BLaER1 (cell line): ENCODE results near the gene HSPA4L.

Experiments
- H3K27ac ChIP-seq: shearing (Covaris generic); formaldehyde crosslinking; 2 replicates; pipeline ENCODE4 v1.8.1; 2022
- H3K27me3 ChIP-seq: shearing (Covaris generic); formaldehyde crosslinking; 2 replicates; pipeline ENCODE4 v1.8.1; 2022
- H3K36me3 ChIP-seq: shearing (Covaris generic); formaldehyde crosslinking; 2 replicates; pipeline ENCODE4 v1.8.1; 2022
- H3K4me1 ChIP-seq: shearing (Covaris generic); formaldehyde crosslinking; 2 replicates; pipeline ENCODE4 v1.8.1; 2022
- H3K4me2 ChIP-seq: shearing (Covaris generic); formaldehyde crosslinking; 2 replicates; pipeline ENCODE4 v1.8.1; 2022
- H3K4me3 ChIP-seq: shearing (Covaris generic); formaldehyde crosslinking; 2 replicates; pipeline ENCODE4 v1.8.1; 2022
- H3K9ac ChIP-seq: shearing (Covaris generic); formaldehyde crosslinking; 2 replicates; pipeline ENCODE4 v1.8.1; 2022
- H3K9me3 ChIP-seq: shearing (Covaris generic); formaldehyde crosslinking; 2 replicates; pipeline ENCODE4 v1.8.1; 2022
- H4K20me1 ChIP-seq: shearing (Covaris generic); formaldehyde crosslinking; 2 replicates; pipeline ENCODE4 v1.8.1; 2022
- Cebpa-rat ChIP-seq: shearing (Covaris generic); IDR thresholded peaks from 2 replicates; pipeline ENCODE4 v1.8.1; 2022

HSPA4L gene

GRCh38 chr4:127771535-127772275, 10.4 kb upstream of the HSPA4L start:
- no peaks in the 10 kb centered on the region for H3K4me1 ChIP-seq
- no peak overlapping the region for H3K9ac ChIP-seq
- H3K27me3 ChIP-seq: no peaks in the 10 kb centered on the region
- no peaks in the 10 kb centered on the region for H3K36me3 ChIP-seq
- H3K27ac ChIP-seq: no peak overlapping the region
- no peaks in the 10 kb centered on the region for H4K20me1 ChIP-seq
- no peak for TF ChIP-seq Cebpa-rat
- no peaks in the 10 kb centered on the region for H3K9me3 ChIP-seq
- H3K4me2 ChIP-seq: no peak overlapping the region
- no peak overlapping the region for H3K4me3 ChIP-seq

GRCh38 chr4:127772769-127773671, 9.1 kb upstream of the HSPA4L start:
- no peaks in the 10 kb centered on the region for H3K36me3 ChIP-seq
- no peaks in the 10 kb centered on the region for H4K20me1 ChIP-seq
- H3K4me2 ChIP-seq: no peak overlapping the region
- H3K27me3 ChIP-seq: no peaks in the 10 kb centered on the region
- no peaks in the 10 kb centered on the region for H3K4me1 ChIP-seq
- TF ChIP-seq Cebpa-rat: no peak
- no peak overlapping the region for H3K27ac ChIP-seq
- H3K9me3 ChIP-seq: no peaks in the 10 kb centered on the region
- no peak overlapping the region for H3K4me3 ChIP-seq
- no peak overlapping the region for H3K9ac ChIP-seq

- Histone ChIP-seq H3K36me3 (no peaks in the 10 kb centered on the region), H3K27ac (no peak overlapping the region), H3K4me3 (no peak overlapping the region), H3K27me3 (peaks cover 4% of the 10 kb centered on the region; the same call in 1 of the 2 replicates), H3K4me2 (no peak overlapping the region), H4K20me1 (no peaks in the 10 kb centered on the region), H3K9me3 (no peaks in the 10 kb centered on the region), H3K4me1 (no peaks in the 10 kb centered on the region), H3K9ac (no peak overlapping the region)
- TF ChIP-seq Cebpa-rat: no peak
Measured at GRCh38 chr4:127775843-127776242, 6.3 kb upstream of the HSPA4L start.

GRCh38 chr4:127776620-127777019, 5.5 kb upstream of the HSPA4L start:
- H3K4me1 ChIP-seq: no peaks in the 10 kb centered on the region
- no peak for TF ChIP-seq Cebpa-rat
- no peak overlapping the region for H3K4me2 ChIP-seq
- peaks cover 4% of the 10 kb centered on the region; the same call in 1 of the 2 replicates for H3K9me3 ChIP-seq
- H3K36me3 ChIP-seq: no peaks in the 10 kb centered on the region
- no peak overlapping the region for H3K4me3 ChIP-seq
- no peak overlapping the region for H3K9ac ChIP-seq
- no peak overlapping the region for H3K27ac ChIP-seq
- peaks cover 12% of the 10 kb centered on the region for H3K27me3 ChIP-seq
- no peaks in the 10 kb centered on the region for H4K20me1 ChIP-seq

- Histone ChIP-seq H3K4me2 (no peak overlapping the region), H3K9ac (no peak overlapping the region)
Measured at GRCh38 chr4:127777487-127777886, 4.6 kb upstream of the HSPA4L start.

GRCh38 chr4:127778102-127778501, 4.0 kb upstream of the HSPA4L start:
- no peaks in the 10 kb centered on the region for H4K20me1 ChIP-seq
- peaks cover 25% of the 10 kb centered on the region for H3K27me3 ChIP-seq
- TF ChIP-seq Cebpa-rat: no peak
- no peak overlapping the region for H3K4me3 ChIP-seq
- peaks cover 13% of the 10 kb centered on the region; the same call in 1 of the 2 replicates for H3K9me3 ChIP-seq
- no peak overlapping the region for H3K27ac ChIP-seq
- H3K4me2 ChIP-seq: no peak overlapping the region
- H3K4me1 ChIP-seq: no peaks in the 10 kb centered on the region
- H3K9ac ChIP-seq: no peak overlapping the region
- no peaks in the 10 kb centered on the region for H3K36me3 ChIP-seq

More at GRCh38 chr4:127777487-127777886, 4.6 kb upstream of the HSPA4L start:
- H3K27me3 ChIP-seq: peaks cover 19% of the 10 kb centered on the region
- H4K20me1 ChIP-seq: no peaks in the 10 kb centered on the region
- no peak for TF ChIP-seq Cebpa-rat
- H3K36me3 ChIP-seq: no peaks in the 10 kb centered on the region
- H3K27ac ChIP-seq: no peak overlapping the region
- H3K4me3 ChIP-seq: no peak overlapping the region
- no peaks in the 10 kb centered on the region for H3K4me1 ChIP-seq
- H3K9me3 ChIP-seq: peaks cover 12% of the 10 kb centered on the region; the same call in 1 of the 2 replicates

GRCh38 chr4:127780598-127780997, 1.5 kb upstream of the HSPA4L start:
- Histone ChIP-seq H3K27ac (no peak overlapping the region), H4K20me1 (no peaks in the 10 kb centered on the region), H3K4me1 (no peaks in the 10 kb centered on the region), H3K27me3 (peaks cover 29% of the 10 kb centered on the region), H3K9me3 (peaks cover 13% of the 10 kb centered on the region; the same call in 1 of the 2 replicates), H3K9ac (no peak overlapping the region), H3K36me3 (no peaks in the 10 kb centered on the region), H3K4me2 (no peak overlapping the region), H3K4me3 (no peak overlapping the region)
- no peak for TF ChIP-seq Cebpa-rat

- peak overlapping the region; percentile 44; the same call in 1 of the 2 replicates for H3K27ac ChIP-seq
- no peaks in the 10 kb centered on the region for H3K36me3 ChIP-seq
- peak overlapping the region; percentile 73 for H3K4me2 ChIP-seq
- no peaks in the 10 kb centered on the region for H4K20me1 ChIP-seq
- peak overlapping the region; percentile 43; the same call in 1 of the 2 replicates for H3K9ac ChIP-seq
- H3K4me1 ChIP-seq: no peaks in the 10 kb centered on the region
- peaks cover 13% of the 10 kb centered on the region; the same call in 1 of the 2 replicates for H3K9me3 ChIP-seq
- H3K4me3 ChIP-seq: peak overlapping the region; percentile 68
- no peak for TF ChIP-seq Cebpa-rat
- peaks cover 29% of the 10 kb centered on the region for H3K27me3 ChIP-seq
Measured at GRCh38 chr4:127781300-127782024, 660 bp upstream of the HSPA4L start.

- Histone ChIP-seq H3K36me3 (no peaks in the 10 kb centered on the region), H3K4me1 (no peaks in the 10 kb centered on the region), H3K27me3 (peaks cover 29% of the 10 kb centered on the region), H3K4me2 (peak overlapping the region; percentile 73), H4K20me1 (no peaks in the 10 kb centered on the region), H3K9me3 (peaks cover 13% of the 10 kb centered on the region; the same call in 1 of the 2 replicates), H3K4me3 (peak overlapping the region; percentile 68), H3K9ac (peak overlapping the region; percentile 43; the same call in 1 of the 2 replicates), H3K27ac (peak overlapping the region; percentile 44; the same call in 1 of the 2 replicates)
- no peak for TF ChIP-seq Cebpa-rat
Measured at GRCh38 chr4:127782025-127782274, 172 bp upstream of the HSPA4L start.
